Left lung (tissue), 10 donors: Measurements from ENCODE around the gene ADGRB2. TPM values are rescaled to one million over a fixed set of nuclear protein-coding genes. Genes with fewer than 3 reads are reported as not detected.
A peak's percentile ranks its signal among the peaks of the same experiment; 100 is the strongest.
"Not testable (repeated sequence)": the region's sequence is repeated elsewhere in the genome, so short reads cannot be mapped to it uniquely, and the experiment has no call there.

Source experiments
- ATAC-seq: fragments of 200-7000 bp; cut with Tn5 transposase; one replicate; pipeline ENCODE4 v1.9.1; 2020; ENCODE audit warnings: moderate library complexity
- DNase-seq, 4 donors: peaks; one replicate each; pipeline ENCODE4 v3.0.0-alpha.2; 2013 to 2020
- H3K27ac ChIP-seq, 2 donors: fragments of 200-600 bp; sonication (generic) in 1 of 2; one replicate each; pipeline versions ENCODE4 v1.5.0 to v1.8.0; 2020 to 2021
- H3K27me3 ChIP-seq, 2 donors: fragments of 200-600 bp; sonication (generic) in 1 of 2; one replicate each; pipeline versions ENCODE4 v1.5.0 to v1.8.0; 2020 to 2021
- H3K36me3 ChIP-seq, 2 donors: fragments of 200-600 bp; sonication (generic) in 1 of 2; one replicate each; pipeline versions ENCODE4 v1.5.0 to v1.8.0; 2020 to 2021
- H3K4me1 ChIP-seq, 2 donors: fragments of 200-600 bp; one replicate each; pipeline ENCODE4 v1.8.0; 2021
- H3K4me3 ChIP-seq, 2 donors: fragments of 200-600 bp; sonication (generic) in 1 of 2; one replicate each; pipeline versions ENCODE4 v1.5.0 to v1.8.0; 2020 to 2021; ENCODE audit warnings: mild to moderate bottlenecking in 1 of 2
- H3K9me3 ChIP-seq, 2 donors: fragments of 200-600 bp; sonication (generic) in 1 of 2; one replicate each; pipeline versions ENCODE4 v1.5.0 to v1.8.0; 2020 to 2021
- CTCF ChIP-seq, 2 donors: fragments of 200-600 bp; sonication (generic) in 1 of 2; IDR thresholded peaks; one replicate each; pipeline versions ENCODE4 v1.5.0 to v1.8.0; 2021; ENCODE audit warnings: antibody characterized with exemption in 2 of 2
- intact Hi-C, 2 donors: fragments of 100-400 bp; cut with DNase I; formaldehyde crosslinking; loops; one replicate each; pipeline versions ENCODE4 v1.11.2 to v1.14.2; 2022
- polyA plus RNA-seq, 6 donors: library from polyadenylated mRNA; unstranded; fragments of 120-200 nt; gene quantifications; one replicate each; pipeline ENCODE4 v1.2.1, GENCODE V29; 2013; ENCODE audit not compliant: insufficient read length in 6 of 6
- total RNA-seq, 2 donors: library from RNA; stranded (reverse); fragmentation: NEBNext Ultra II Directional; extraction: Animal tissue kit (Norgen Biotek cat#: 25700); gene quantifications; one replicate each; pipeline ENCODE4 v1.2.1, GENCODE V29; 2021
- donor health status: DM: no; HTN: yes; CAD: no.
- donor health status: DM: no; HTN: no; CAD: no.

ADGRB2 gene
- total and polyA plus RNA-seq, 8 donors: 1.8 to 27.1 (median 16.7) TPM

DNA sequence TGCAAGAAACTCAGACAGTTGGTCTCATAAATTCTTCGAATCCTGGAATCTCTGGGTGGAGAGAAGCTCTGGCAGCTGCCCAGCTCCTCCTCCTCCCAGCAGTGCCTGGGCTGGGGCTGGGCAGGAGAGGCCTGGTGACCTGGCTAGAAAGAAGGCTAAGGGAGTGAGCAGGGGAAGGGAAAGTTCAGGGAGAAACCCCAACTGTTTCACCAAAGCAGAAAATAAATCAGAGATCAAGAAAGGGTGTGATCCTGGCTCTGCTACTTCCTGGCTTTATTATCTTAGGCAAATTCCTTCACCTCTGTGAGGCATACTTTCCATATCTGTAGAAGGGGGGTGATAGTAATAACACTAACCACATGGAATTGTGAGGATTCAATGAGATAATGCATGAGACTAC, 51.5 kb downstream of the ADGRB2 start:
- intact Hi-C loops: no loop called here
- H3K27me3 ChIP-seq: peaks cover 0 to 46% of the 10 kb centered on the region in 2 donors
- H3K27ac ChIP-seq: peak overlapping the region in 1 of 2 donors; percentile 81
- peaks cover 5 to 21% of the 10 kb centered on the region in 2 donors for H3K4me1 ChIP-seq
- no peaks in the 10 kb centered on the region for H3K9me3 ChIP-seq
- H3K4me3 ChIP-seq: no peak overlapping the region
- DNase-seq (peak in 3 of 4 donors; percentile 23 to 50 (median 47)), ATAC-seq (peak; percentile 5)
- H3K36me3 ChIP-seq: no peaks in the 10 kb centered on the region
- no peak for TF ChIP-seq CTCF (IDR thresholded peaks at IDR 0.05)

GRCh38 chr1:31712068-31712467, 52.1 kb downstream of the ADGRB2 start:
- DNase-seq: no peak
- intact Hi-C loops: no loop called here
- no peak for ATAC-seq
- Histone ChIP-seq H3K4me1 (peaks cover 5 to 21% of the 10 kb centered on the region in 2 donors), H3K27me3 (peaks cover 0 to 41% of the 10 kb centered on the region in 2 donors), H3K4me3 (no peak overlapping the region), H3K9me3 (no peaks in the 10 kb centered on the region), H3K27ac (peak overlapping the region in 1 of 2 donors; percentile 81), H3K36me3 (no peaks in the 10 kb centered on the region)
- TF ChIP-seq CTCF (IDR thresholded peaks at IDR 0.05): no peak

GRCh38 chr1:31708324-31708723, 55.8 kb downstream of the ADGRB2 start:
- DNase-seq (no peak), ATAC-seq (no peak)
- Histone ChIP-seq H3K4me3 (no peak overlapping the region), H3K27me3 (peaks cover 17 to 39% of the 10 kb centered on the region in 2 donors), H3K27ac (no peak overlapping the region), H3K9me3 (no peaks in the 10 kb centered on the region), H3K36me3 (no peaks in the 10 kb centered on the region), H3K4me1 (peaks cover 13 to 15% of the 10 kb centered on the region in 2 donors)
- intact Hi-C loops: no loop called here
- no peak for TF ChIP-seq CTCF (IDR thresholded peaks at IDR 0.05)

DNA sequence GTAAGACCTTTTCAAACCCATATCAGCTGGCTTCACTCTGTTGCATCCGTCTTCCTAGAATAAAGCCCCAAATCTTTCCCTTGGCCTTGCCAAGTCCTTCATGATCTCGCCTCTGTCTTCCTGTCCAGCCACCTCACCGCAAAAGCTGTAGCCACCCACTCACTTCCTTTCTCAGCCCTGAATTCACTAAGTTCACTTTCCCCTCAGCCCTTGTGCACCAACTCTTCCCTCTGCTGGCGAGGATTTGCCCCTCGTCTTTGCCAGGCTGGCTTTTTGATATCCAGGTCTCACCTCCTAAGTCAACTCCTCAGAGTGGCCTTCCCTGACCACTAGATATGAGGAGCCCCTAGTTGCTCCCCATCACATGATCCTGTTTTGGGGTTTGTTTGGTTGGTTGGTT, 56.4 kb downstream of the ADGRB2 start:
- intact Hi-C loops: no loop called here
- H3K27ac ChIP-seq: no peak overlapping the region
- H3K27me3 ChIP-seq: peaks cover 17 to 41% of the 10 kb centered on the region in 2 donors
- H3K9me3 ChIP-seq: no peaks in the 10 kb centered on the region
- no peak overlapping the region for H3K4me3 ChIP-seq
- H3K36me3 ChIP-seq: no peaks in the 10 kb centered on the region
- DNase-seq (no peak), ATAC-seq (no peak)
- peaks cover 13% of the 10 kb centered on the region in 2 donors for H3K4me1 ChIP-seq
- no peak for TF ChIP-seq CTCF (IDR thresholded peaks at IDR 0.05)

- peaks cover 17 to 47% of the 10 kb centered on the region in 2 donors for H3K27me3 ChIP-seq
- H3K4me3 ChIP-seq, ATAC-seq, DNase-seq, H3K27ac ChIP-seq, H3K36me3 ChIP-seq, H3K9me3 ChIP-seq, intact Hi-C loops: not testable (repeated sequence)
- H3K4me1 ChIP-seq: peaks cover 9 to 13% of the 10 kb centered on the region in 2 donors
Observed at GRCh38 chr1:31707059-31707600, 57.0 kb downstream of the ADGRB2 start.
